Lower lobe of right lung (tissue), 2 donors: ENCODE results near the gene MED29. TPM values are rescaled to one million over a fixed set of nuclear protein-coding genes. Genes with fewer than 3 reads are reported as not detected.

Experiments used
- ATAC-seq, 2 donors: fragments of 200-7000 bp; cut with Tn5 transposase; one replicate each; pipeline ENCODE4 v1.9.1; 2020 to 2022; ENCODE audit warnings: mild to moderate bottlenecking in 2 of 2, moderate library complexity in 2 of 2
- DNase-seq: peaks from one replicate; pipeline ENCODE4 v3.0.0-alpha.2; 2020
- H3K27ac ChIP-seq: fragments of 200-600 bp; one replicate; pipeline ENCODE4 v1.8.0; 2022
- H3K27me3 ChIP-seq: fragments of 200-600 bp; one replicate; pipeline ENCODE4 v1.8.0; 2022; ENCODE audit warnings: low read depth
- H3K36me3 ChIP-seq: fragments of 200-600 bp; one replicate; pipeline ENCODE4 v1.8.0; 2022; ENCODE audit warnings: mild to moderate bottlenecking
- H3K4me1 ChIP-seq: fragments of 200-600 bp; one replicate; pipeline ENCODE4 v1.8.0; 2022
- H3K4me3 ChIP-seq: fragments of 200-600 bp; one replicate; pipeline ENCODE4 v1.8.0; 2022; ENCODE audit warnings: mild to moderate bottlenecking
- H3K9me3 ChIP-seq: fragments of 200-600 bp; one replicate; pipeline ENCODE4 v1.8.0; 2022
- CTCF ChIP-seq: fragments of 200-600 bp; IDR thresholded peaks from one replicate; pipeline ENCODE4 v1.8.0; 2022; ENCODE audit warnings: antibody characterized with exemption, mild to moderate bottlenecking
- intact Hi-C: fragments of 100-400 bp; cut with DNase I; formaldehyde crosslinking; loops from one replicate; pipeline ENCODE4 v1.11.0; 2022
- total RNA-seq: library from RNA; stranded (reverse); fragmentation: NEBNext Ultra II Directional; extraction: Animal tissue kit (Norgen Biotek cat#: 25700); gene quantifications from one replicate; pipeline ENCODE4 v1.2.1, GENCODE V29; 2021
- donor health status: DM: no; HTN: yes; CAD: no; lungs with severe emphysema.

Gene MED29
- total RNA-seq, 1 donor from 2014 or later: 33.1 TPM

DNA sequence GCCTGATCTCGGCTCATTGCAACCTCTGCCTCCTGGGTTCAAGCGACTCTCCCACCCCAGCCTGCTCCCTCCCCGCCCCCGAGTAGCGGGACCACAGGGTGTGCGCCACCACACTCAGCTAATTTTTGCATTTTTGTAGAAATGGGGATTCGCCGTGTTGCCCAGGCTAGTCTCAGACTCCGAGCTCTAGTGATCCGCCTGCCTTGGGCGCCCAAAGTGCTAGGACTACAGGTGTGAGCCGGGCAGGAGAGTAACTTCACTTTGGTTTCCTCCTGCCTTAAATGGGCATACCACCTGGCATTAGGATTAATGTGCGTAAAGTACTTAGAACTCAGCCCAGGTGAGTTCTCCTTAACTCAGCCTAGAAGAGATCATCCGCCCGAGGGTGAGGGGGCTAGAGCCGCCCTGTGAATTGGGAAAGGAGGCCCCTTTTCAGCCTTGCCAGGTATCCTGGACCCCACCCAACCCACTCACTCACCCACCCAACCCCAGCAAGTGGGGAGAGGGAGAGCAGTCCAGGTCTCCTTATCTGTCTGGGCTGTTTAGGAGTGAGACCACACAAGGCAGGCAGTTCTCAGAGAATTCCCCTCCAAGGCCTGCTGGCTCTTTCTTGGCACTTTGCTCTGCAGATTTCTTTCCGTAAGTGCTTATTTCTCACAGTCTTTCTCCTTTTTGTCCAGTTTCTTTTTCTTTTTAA lies 14.2 kb downstream of the MED29 start:
- no peaks in the 10 kb centered on the region for H3K27me3 ChIP-seq
- H3K4me3 ChIP-seq: peak overlapping the region; percentile 97
- TF ChIP-seq CTCF: no peak
- no peak for ATAC-seq
- peak overlapping the region; percentile 100 for H3K27ac ChIP-seq
- no peaks in the 10 kb centered on the region for H3K9me3 ChIP-seq
- peaks cover 44% of the 10 kb centered on the region for H3K4me1 ChIP-seq
- intact Hi-C loops: no loop called here
- H3K36me3 ChIP-seq: peaks cover 16% of the 10 kb centered on the region
- no peak for DNase-seq

DNA sequence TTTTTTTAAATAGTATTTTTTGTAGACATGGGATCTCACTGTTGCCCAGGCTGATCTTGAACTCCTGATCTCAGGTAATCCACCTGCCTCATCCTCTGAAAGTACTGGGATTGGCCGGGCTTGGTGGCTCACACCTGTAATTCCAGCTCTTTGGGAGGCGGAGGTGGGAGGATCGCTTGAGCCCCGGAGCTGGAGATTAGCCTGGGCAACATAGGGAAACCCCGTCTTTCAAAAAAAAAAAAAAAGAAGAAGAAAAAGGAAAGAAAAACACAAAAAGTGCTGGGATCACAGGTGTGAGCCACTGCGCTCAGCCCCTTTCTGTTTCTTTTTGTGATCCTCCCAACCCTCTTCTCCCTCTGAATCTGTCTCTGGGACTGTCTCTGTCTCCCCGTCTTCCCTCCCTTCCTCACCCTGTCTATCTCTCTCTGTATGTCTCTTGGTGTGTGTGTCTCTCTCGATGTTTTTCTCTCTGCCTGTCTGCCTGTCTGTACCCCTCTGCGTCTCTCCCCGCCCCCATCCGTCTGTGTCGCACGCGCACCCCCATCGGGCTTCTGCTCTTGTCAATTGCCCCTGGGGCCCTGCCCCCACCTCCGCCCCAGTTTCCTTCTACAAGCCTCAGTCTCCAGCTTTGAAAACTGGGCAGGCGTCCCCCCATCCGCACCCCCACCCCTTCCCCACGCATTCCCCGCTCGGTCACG lies 14.9 kb downstream of the MED29 start:
- TF ChIP-seq CTCF: no peak
- H3K9me3 ChIP-seq: no peaks in the 10 kb centered on the region
- peak overlapping the region; percentile 100 for H3K27ac ChIP-seq
- H3K4me3 ChIP-seq: peak overlapping the region; percentile 97
- H3K4me1 ChIP-seq: peaks cover 46% of the 10 kb centered on the region
- DNase-seq (no peak), ATAC-seq (no peak)
- intact Hi-C loops: no loop called here
- H3K36me3 ChIP-seq: peaks cover 16% of the 10 kb centered on the region
- no peaks in the 10 kb centered on the region for H3K27me3 ChIP-seq

GRCh38 chr19:39406656-39407409 lies 15.7 kb downstream of the MED29 start, which contains the start of gene ZFP36:
Gene ZFP36, plus strand, starts transcription at chr19:39406847. Its CDS starts 58 bp downstream, at chr19:39406905.
- peak within 1 kb of the TSS; percentile 100 for H3K27ac ChIP-seq
- TF ChIP-seq CTCF: no peak

GRCh38 chr19:39407410-39407659 lies 16.2 kb downstream of the MED29 start:
- peak overlapping the region; percentile 97 for H3K4me3 ChIP-seq
- H3K27ac ChIP-seq: peak overlapping the region; percentile 100
- H3K36me3 ChIP-seq: peaks cover 16% of the 10 kb centered on the region
- H3K4me1 ChIP-seq: peaks cover 39% of the 10 kb centered on the region
- TF ChIP-seq CTCF: no peak
- no peak for ATAC-seq
- no peaks in the 10 kb centered on the region for H3K27me3 ChIP-seq
- no peaks in the 10 kb centered on the region for H3K9me3 ChIP-seq
- no peak for DNase-seq
- intact Hi-C loops: no loop called here

More at GRCh38 chr19:39406656-39407409, 15.7 kb downstream of the MED29 start, which contains the start of gene ZFP36:
- peak within 1 kb of the TSS; percentile 97 for H3K4me3 ChIP-seq
- DNase-seq (peak; percentile 92), ATAC-seq (peak; percentile 28 to 56)
- no peaks in the 10 kb centered on the region for H3K9me3 ChIP-seq
- peaks cover 44% of the 10 kb centered on the region for H3K4me1 ChIP-seq
- intact Hi-C loops: no loop called here
- peaks cover 16% of the 10 kb centered on the region for H3K36me3 ChIP-seq
- H3K27me3 ChIP-seq: no peaks in the 10 kb centered on the region

- Histone ChIP-seq H3K36me3 (peaks cover 16% of the 10 kb centered on the region), H3K4me3 (peak overlapping the region; percentile 97), H3K27ac (peak overlapping the region; percentile 100), H3K4me1 (peaks cover 35% of the 10 kb centered on the region), H3K9me3 (no peaks in the 10 kb centered on the region), H3K27me3 (no peaks in the 10 kb centered on the region)
- TF ChIP-seq CTCF: no peak
- intact Hi-C loops: no loop called here
- peak in 1 of 2 donors; percentile 0 for ATAC-seq
- DNase-seq: peak; percentile 83
Measured at GRCh38 chr19:39407660-39408391, 16.6 kb downstream of the MED29 start.
